ENCODE measurements around the gene VMP1.

Gene VMP1

DNA sequence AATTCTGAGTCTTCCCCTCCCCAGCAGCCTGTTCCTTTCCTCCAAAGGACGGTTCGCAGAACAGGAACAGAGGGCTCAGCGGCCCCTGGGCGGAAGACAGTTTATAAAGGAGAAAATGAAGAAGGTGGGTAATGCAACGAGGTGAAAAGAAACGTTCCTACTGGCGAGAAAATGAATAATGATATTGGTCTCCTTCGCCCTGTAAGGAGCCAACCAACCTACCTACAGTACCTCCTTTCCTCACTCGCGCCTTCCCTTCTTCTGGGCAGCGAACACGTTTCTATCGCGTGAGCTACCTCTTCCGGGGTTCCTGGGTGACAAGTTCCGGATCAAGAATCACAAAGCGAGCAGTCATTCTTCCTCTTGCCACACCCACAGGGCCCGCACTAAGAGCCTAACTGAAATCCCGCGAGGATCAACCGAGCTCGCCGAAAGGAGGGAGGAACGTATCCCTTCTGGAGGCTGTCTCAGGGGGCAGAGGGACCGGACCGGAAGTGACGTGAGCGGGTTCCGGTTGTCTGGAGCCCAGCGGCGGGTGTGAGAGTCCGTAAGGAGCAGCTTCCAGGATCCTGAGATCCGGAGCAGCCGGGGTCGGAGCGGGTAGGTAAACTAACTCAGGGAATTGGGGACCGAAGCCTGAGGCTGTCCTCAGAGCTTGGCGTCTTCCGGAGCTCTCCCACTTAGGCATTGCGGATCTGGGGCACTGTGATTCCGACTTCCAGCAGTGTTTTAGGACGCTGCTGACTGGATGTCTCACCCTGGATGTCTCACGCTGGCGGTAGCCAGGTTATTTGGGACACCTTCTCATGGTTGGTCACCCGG is at the start of gene VMP1, which contains the start of gene PTRH2:
Gene VMP1 (plus strand): TSS at position 506 of the 822 bp plus-strand sequence. CDS start 23,793 bp downstream, outside the sequence.
Gene PTRH2 (minus strand): TSS at position 282 of the 822 bp plus-strand sequence. CDS start 9,452 bp downstream, outside the sequence.
- in situ Hi-C loops (cut with HindIII; ENCODE audit: low pct_unique_long_range_greater_than_20kb, low sequenced_read_pairs) = no loop called here
- 0 out of 2 replicates have a peak, but pooled peaks have one; percentile 22 for TF ChIP-seq JUND (IDR thresholded peaks at IDR 0.05; ENCODE audit: low read depth)
- peak; percentile 91 to 100 for DNase-seq (ENCODE audit: low read depth in 1 of 2, low spot score in 1 of 2)

DNA sequence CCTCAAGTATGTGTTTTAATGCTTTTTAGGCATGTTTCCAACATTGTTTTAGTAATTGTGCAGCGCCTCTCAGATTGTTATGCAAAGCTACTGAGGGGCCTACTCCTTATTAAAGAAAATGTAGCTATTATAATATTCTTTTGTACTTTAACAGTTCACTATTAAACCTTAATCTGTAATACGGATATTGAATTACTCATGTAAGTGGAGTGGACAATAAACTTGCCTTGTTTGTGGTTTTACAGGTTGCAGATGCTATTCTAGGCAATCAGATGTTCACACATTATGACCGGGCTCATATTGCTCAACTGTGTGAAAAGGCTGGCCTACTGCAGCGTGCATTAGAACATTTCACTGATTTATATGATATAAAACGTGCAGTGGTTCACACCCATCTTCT is 41.2 kb upstream of the VMP1 start:
- no peak for TF ChIP-seq JUND (IDR thresholded peaks at IDR 0.05; ENCODE audit: low read depth)
- in situ Hi-C loops (cut with HindIII; ENCODE audit: low pct_unique_long_range_greater_than_20kb, low sequenced_read_pairs) = no loop called here
- DNase-seq (ENCODE audit: low read depth in 1 of 2, low spot score in 1 of 2) = no peak

DNA sequence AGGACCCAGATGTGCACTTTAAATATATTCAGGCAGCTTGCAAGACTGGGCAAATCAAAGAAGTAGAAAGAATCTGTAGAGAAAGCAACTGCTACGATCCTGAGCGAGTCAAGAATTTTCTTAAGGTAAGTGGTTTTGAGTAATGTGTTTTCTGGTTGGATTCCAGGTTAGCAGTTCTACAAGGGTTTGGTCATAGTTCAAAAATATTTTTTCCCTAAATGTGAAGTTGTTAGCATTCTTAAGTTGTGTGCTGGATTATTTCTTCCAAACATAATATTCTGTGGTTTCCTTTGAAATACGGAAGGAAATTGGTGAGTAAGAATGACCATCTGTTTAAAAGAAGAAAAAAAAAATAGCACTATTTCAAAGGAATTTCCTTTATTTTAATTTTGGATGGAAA is 38.6 kb upstream of the VMP1 start:
- in situ Hi-C loops (cut with HindIII; ENCODE audit: low pct_unique_long_range_greater_than_20kb, low sequenced_read_pairs) = no loop called here
- DNase-seq (ENCODE audit: low read depth in 1 of 2, low spot score in 1 of 2) = no peak
- no peak for TF ChIP-seq JUND (IDR thresholded peaks at IDR 0.05; ENCODE audit: low read depth)

DNA sequence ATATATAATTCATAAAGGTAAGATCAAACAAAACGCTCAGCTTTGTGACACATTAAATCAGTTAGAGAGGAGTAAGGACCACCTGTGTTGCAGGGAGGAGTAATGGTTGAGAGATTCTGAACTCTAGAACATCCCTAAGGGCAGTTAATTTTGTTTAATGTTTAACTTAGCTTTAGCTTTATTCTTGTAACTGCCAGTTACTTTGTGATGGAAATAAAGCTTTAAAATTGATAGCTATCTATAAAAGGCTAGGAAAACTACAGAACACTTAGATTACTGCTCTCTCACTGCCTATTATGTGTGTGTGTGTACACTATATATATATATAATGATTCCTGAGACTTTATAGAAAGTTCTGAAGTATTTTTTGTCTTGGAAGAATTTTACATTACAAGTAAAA is 38.0 kb upstream of the VMP1 start:
- in situ Hi-C loops (cut with HindIII; ENCODE audit: low pct_unique_long_range_greater_than_20kb, low sequenced_read_pairs) = no loop called here
- no peak for TF ChIP-seq JUND (IDR thresholded peaks at IDR 0.05; ENCODE audit: low read depth)
- DNase-seq (ENCODE audit: low read depth in 1 of 2, low spot score in 1 of 2) = no peak

DNA sequence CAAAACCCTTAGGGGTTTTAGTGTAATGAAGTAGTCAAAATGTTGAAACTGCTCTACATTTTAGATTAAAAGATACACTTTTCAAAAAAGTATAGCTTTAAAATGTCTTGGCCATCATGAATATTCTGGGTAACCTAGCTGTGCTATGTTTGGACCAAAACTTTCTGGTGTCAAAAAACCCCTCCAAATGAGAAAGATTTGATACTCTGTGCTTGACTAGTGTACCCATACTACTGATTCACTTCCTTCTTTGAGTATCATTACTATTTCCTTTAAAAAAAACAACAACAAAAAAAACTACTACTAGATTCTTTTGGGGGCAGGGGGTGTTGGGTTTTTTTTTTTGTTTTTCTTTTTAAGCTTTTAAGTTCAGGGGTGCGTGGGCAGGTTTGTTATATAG is 37.5 kb upstream of the VMP1 start:
- in situ Hi-C loops (cut with HindIII; ENCODE audit: low pct_unique_long_range_greater_than_20kb, low sequenced_read_pairs) = no loop called here
- TF ChIP-seq JUND (IDR thresholded peaks at IDR 0.05; ENCODE audit: low read depth) = no peak
- DNase-seq (ENCODE audit: low read depth in 1 of 2, low spot score in 1 of 2) = no peak

DNA sequence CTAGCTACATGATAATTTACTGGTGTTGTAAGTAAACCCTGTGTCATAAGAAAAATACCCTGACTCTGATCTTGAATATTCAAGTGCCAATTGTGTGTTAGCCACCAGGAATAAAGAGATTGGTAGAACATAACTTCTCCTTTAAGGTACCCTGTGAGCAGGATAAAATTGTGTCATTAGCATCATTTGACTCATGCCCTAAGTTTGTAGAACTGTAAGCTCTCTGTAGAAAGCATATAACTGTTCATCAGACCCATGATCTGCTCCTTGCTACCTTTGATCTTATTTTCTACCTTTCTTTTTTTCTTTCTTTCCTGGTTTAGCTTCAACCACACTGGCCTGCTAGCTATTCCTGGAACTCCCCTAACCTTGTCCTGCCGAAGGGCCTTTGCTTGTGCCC is 36.1 kb upstream of the VMP1 start:
- in situ Hi-C loops (cut with HindIII; ENCODE audit: low pct_unique_long_range_greater_than_20kb, low sequenced_read_pairs) = no loop called here
- TF ChIP-seq JUND (IDR thresholded peaks at IDR 0.05; ENCODE audit: low read depth) = no peak
- no peak for DNase-seq (ENCODE audit: low read depth in 1 of 2, low spot score in 1 of 2)

DNA sequence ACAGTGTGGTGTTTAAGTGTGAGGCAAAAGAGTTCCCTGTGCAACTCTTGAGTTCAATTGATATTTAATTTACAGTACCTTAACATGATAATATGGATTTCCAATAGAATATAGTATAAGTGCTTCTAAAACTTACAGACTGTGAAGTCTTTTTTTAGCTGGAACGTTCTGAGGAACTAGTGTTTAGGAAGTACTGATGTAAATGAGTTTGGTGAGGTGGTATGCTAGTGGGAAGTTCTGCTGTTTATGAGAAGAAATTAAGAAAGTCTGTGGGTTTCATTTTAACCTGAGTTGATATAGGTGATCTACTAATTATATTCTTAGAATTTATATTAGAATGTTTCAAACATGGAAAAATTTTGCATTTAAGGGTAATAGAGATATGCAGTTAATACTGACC is 32.2 kb upstream of the VMP1 start:
- in situ Hi-C loops (cut with HindIII; ENCODE audit: low pct_unique_long_range_greater_than_20kb, low sequenced_read_pairs) = no loop called here
- no peak for DNase-seq (ENCODE audit: low read depth in 1 of 2, low spot score in 1 of 2)
- no peak for TF ChIP-seq JUND (IDR thresholded peaks at IDR 0.05; ENCODE audit: low read depth)

DNA sequence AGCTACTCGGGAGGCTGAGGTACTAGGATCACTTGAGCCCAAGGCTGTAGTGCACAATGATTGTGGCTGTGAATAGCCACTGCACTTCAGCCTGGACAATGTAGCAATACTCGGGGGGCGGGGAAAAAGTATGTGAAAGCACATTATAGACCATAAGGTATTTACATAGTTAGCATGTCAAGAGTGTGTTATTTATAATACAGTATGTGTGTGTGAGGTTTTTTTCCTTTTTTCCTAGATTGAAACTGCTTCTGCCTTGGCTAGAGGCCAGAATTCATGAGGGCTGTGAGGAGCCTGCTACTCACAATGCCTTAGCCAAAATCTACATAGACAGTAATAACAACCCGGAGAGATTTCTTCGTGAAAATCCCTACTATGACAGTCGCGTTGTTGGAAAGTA is 30.7 kb upstream of the VMP1 start:
- in situ Hi-C loops (cut with HindIII; ENCODE audit: low pct_unique_long_range_greater_than_20kb, low sequenced_read_pairs) = no loop called here
- no peak for DNase-seq (ENCODE audit: low read depth in 1 of 2, low spot score in 1 of 2)
- no peak for TF ChIP-seq JUND (IDR thresholded peaks at IDR 0.05; ENCODE audit: low read depth)

DNA sequence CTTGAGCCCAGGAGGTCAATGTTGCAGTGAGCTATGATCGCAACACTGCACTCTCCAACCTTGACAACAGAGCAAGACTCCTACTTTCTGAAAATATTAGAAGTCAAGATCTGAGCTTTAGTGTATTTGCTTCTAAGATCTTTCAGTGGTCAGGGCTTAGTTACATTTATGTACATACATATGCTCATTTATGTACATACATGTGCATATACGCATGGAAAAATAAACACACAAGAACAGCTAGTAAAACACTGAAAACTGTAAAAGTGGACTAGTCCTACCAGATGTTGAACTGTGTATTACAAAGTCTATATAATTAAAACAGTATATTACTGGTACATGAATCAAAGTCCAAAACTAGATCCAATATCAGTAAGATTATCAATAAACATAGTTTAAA is 28.5 kb upstream of the VMP1 start:
- in situ Hi-C loops (cut with HindIII; ENCODE audit: low pct_unique_long_range_greater_than_20kb, low sequenced_read_pairs) = no loop called here
- no peak for TF ChIP-seq JUND (IDR thresholded peaks at IDR 0.05; ENCODE audit: low read depth)
- no peak for DNase-seq (ENCODE audit: low read depth in 1 of 2, low spot score in 1 of 2)

DNA sequence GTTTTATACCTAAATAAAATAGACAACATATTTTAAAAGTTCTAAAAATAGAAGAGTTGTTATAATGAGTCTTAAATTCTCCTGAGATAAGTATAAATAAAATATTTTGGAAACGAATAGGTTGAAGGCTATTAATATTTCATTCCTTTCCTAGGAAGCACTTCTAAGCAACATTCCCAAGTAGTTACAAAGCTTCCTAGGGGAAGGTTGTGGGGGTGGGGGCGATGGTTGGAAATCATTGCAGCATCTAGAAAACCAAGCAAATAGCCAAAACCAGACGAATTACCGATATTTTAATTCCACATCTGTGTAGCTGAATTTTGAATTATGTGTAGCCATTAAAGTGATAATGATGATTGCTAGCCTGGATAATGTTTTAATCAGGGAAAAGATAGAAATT is 27.1 kb upstream of the VMP1 start:
- no peak for TF ChIP-seq JUND (IDR thresholded peaks at IDR 0.05; ENCODE audit: low read depth)
- DNase-seq (ENCODE audit: low read depth in 1 of 2, low spot score in 1 of 2) = no peak

DNA sequence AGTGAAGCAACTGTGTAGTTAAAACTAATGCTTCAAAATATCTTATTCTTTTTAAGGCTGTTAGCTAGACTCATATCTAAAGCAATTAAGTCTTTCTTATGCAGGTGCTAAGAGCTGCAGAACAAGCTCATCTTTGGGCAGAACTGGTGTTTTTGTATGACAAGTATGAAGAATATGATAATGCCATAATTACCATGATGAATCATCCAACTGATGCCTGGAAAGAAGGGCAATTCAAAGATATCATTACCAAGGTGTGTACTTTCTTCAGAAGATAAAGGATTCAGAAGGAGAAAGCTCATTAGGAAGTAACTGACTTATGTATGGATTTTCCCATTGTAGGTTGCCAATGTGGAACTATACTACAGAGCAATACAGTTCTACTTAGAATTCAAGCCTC is 24.2 kb upstream of the VMP1 start:
- no peak for DNase-seq (ENCODE audit: low read depth in 1 of 2, low spot score in 1 of 2)
- no peak for TF ChIP-seq JUND (IDR thresholded peaks at IDR 0.05; ENCODE audit: low read depth)
- in situ Hi-C loops (cut with HindIII; ENCODE audit: low pct_unique_long_range_greater_than_20kb, low sequenced_read_pairs) = no loop called here

More for the DNA sequence above, 27.1 kb upstream of the VMP1 start:
- in situ Hi-C loops (cut with HindIII; ENCODE audit: low pct_unique_long_range_greater_than_20kb, low sequenced_read_pairs) = no loop called here

DNA sequence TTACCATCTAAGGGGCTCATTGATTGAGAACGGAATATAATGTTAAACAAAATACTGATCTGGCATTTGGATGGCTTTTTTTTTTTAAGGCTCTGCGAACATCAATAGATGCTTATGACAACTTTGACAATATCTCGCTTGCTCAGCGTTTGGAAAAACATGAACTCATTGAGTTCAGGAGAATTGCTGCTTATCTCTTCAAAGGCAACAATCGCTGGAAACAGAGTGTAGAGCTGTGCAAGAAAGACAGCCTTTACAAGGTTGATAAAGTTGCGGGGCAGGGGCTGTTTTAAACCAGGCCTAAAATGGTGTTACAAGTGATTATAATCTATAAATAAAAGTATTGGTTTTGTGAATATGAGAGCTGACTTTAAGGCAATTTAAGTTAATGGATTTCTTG is 22.5 kb upstream of the VMP1 start:
- TF ChIP-seq JUND (IDR thresholded peaks at IDR 0.05; ENCODE audit: low read depth) = no peak
- no peak for DNase-seq (ENCODE audit: low read depth in 1 of 2, low spot score in 1 of 2)
- in situ Hi-C loops (cut with HindIII; ENCODE audit: low pct_unique_long_range_greater_than_20kb, low sequenced_read_pairs) = no loop called here

DNA sequence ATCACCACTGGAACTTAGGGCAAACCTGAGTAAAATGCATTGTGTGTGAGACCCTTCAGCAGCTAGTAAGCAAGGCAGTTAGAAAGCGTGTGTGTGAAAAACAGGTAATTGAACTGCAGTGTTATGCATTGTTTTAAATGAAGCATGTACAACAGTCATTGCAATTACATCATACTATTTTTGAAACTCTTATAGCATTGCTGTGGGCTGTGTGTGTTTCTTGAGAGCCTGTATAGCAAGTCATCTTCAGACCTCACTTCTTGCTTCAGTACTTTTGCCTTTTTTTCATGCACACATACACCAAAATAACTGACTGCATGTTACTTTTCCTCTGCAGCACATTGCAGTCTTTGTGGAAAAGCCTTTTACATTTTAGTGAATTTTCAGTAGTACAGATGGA is 19.4 kb upstream of the VMP1 start:
- in situ Hi-C loops (cut with HindIII; ENCODE audit: low pct_unique_long_range_greater_than_20kb, low sequenced_read_pairs) = no loop called here
- DNase-seq (ENCODE audit: low read depth in 1 of 2, low spot score in 1 of 2) = no peak
- TF ChIP-seq JUND (IDR thresholded peaks at IDR 0.05; ENCODE audit: low read depth) = no peak

DNA sequence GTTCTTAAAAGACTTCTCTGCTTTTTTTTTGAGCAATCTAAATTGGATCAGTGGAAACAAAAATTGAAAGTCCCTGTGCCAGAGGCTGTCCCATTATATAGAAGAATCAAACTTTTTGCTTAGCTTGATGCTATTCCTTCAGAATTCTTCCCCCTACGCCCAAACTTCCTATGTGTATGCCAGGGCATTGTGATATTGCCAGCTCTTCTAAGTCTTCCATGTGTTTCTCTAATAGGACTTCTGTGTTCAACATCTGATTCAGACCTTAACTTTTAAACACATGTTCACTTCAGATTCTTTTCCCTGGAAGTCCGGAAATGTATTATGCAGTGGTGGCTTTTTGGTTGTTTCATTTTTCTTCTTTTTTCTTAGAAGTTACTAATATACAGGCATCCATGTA is 19.0 kb upstream of the VMP1 start:
- no peak for TF ChIP-seq JUND (IDR thresholded peaks at IDR 0.05; ENCODE audit: low read depth)
- in situ Hi-C loops (cut with HindIII; ENCODE audit: low pct_unique_long_range_greater_than_20kb, low sequenced_read_pairs) = no loop called here
- no peak for DNase-seq (ENCODE audit: low read depth in 1 of 2, low spot score in 1 of 2)

Measured in T47D (cell line).